Fibroblast of gingiva (primary cell): ENCODE data around the gene CDCA7.
A peak's percentile ranks its signal among the peaks of the same experiment; 100 is the strongest.
"Not testable (repeated sequence)": the region's sequence is repeated elsewhere in the genome, so short reads cannot be mapped to it uniquely, and the experiment has no call there.

ENCODE experiments used
- DNase-seq: peaks from one replicate; pipeline ENCODE4 v3.0.0-alpha.2; 2011; ENCODE audit warnings: low read depth

CDCA7 gene

GRCh38 chr2:173404841-173405750 lies 50.4 kb downstream of the CDCA7 start:
- no peak for DNase-seq

GRCh38 chr2:173407176-173407575 lies 52.5 kb downstream of the CDCA7 start:
- DNase-seq, result no peak

GRCh38 chr2:173407646-173408045 lies 53.0 kb downstream of the CDCA7 start:
- no peak for DNase-seq

GRCh38 chr2:173410579-173410978 lies 55.9 kb downstream of the CDCA7 start:
- DNase-seq, result no peak

GRCh38 chr2:173412628-173413027 lies 58.0 kb downstream of the CDCA7 start:
- no peak for DNase-seq

- DNase-seq, result peak; percentile 52
These were observed 60.2 kb downstream of the CDCA7 start for GRCh38 chr2:173414823-173415322.

GRCh38 chr2:173415431-173416381 lies 61.0 kb downstream of the CDCA7 start:
- no peak for DNase-seq

GRCh38 chr2:173416415-173417152 lies 61.9 kb downstream of the CDCA7 start:
- DNase-seq, result not testable (repeated sequence)

- no peak for DNase-seq
These were observed 62.7 kb downstream of the CDCA7 start for GRCh38 chr2:173417341-173417740.

- DNase-seq, result no peak
These were observed 63.1 kb downstream of the CDCA7 start for GRCh38 chr2:173417802-173418201.
